Umbilical cord (tissue), 2 donors: ENCODE measurements around the gene ADH1A. TPM values are rescaled to one million over a fixed set of nuclear protein-coding genes. Genes with fewer than 3 reads are reported as not detected.
"Not testable (repeated sequence)": the region's sequence is repeated elsewhere in the genome, so short reads cannot be mapped to it uniquely, and the experiment has no call there.

Source experiments
- DNase-seq: peaks from one replicate; pipeline ENCODE4 v3.0.0-alpha.2; 2015; ENCODE audit warnings: low spot score
- total RNA-seq: library from RNA; depleted of rRNA; stranded (reverse); fragments of >200 nt; gene quantifications from one replicate; pipeline ENCODE4 v1.2.3, GENCODE V29; 2014; ENCODE audit warnings: low replicate concordance; ENCODE audit not compliant: insufficient read depth

ADH1A gene
- 0.48 TPM for total RNA-seq

DNA sequence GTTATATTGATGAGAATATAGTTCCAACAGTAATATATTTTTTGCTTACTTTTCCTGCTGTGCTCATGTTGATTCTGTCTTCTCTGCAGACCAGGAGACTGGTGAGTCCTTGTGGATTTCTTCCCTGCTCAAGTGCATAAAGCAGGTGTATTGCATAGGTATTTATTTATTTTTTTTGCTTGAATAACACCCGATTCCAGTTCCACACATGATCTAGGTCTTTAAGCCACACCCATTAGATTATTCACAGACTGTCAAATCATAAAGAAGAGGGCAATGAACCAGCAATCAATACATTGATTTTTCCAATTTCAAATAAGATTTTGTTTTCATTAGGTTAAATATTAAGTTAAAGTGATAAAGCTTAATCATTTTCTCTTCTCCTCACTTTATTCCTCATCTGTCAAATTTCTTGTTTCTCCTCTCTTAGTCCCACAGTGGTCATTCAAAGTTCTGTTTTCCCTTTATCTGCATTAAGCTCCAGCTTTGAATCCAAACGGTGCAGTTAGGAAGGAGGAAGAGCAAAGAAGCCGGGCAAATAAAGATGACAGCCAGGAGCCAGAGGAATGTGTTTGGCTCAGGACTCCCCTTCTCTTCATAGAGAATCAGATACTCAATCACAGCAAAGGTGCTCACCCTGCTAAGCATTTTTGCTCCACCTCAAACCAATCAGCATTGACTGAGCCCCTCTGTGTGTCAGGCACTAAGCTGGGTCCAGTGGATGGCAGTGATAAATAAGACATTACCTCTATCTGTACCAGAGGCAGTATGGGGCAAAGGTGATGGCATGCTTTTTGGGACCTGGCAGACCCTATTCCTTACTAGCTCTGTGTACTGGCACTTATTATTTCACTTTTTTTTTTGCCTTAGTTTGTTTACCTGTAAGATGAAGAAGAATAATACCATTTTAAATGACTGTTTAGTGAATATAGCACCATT, at the start of gene ADH1A:
Gene ADH1A, minus strand, starts transcription at position 138 of the 939 bp plus-strand sequence. Its CDS starts 71 bp downstream, at position 67.
- DNase-seq = no peak

DNA sequence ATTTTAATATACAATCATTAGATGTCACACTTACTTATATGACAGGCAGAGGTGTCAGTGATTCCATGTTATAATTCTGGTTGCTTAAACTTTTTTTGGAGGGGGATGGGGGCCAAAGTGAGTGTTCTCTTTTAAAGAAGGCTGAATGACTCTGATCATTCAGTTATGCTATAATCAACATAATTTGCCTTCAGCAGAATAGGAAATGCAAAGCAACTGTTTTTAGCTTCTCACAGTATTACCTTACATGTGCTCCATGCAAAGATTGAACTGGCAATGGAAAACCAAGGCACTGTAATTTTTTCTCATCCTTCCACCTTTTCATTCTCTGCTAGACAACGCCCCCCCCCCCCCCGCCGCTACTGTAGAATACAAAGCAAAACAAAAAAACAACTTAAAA, 48.4 kb upstream of the ADH1A start:
- no peak for DNase-seq

DNA sequence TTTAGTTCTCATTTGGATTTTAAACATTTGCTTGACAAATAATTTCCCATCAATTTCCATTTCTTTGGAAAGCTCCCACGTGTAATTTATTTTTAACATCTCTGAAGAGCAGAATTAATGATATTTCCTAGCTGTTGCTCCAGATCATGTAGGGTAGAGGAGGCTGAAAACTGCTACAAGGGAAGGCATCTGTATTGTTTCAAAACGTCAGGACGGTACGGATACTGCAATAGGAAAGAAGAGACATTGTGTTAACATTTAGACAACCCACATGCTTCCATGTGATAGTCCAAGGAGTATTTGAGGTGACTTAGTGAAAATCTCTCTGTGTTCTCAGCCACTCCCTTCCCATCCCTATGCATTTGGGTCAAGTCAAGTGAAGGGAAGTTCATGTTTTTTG, 45.8 kb upstream of the ADH1A start:
- DNase-seq = no peak

DNA sequence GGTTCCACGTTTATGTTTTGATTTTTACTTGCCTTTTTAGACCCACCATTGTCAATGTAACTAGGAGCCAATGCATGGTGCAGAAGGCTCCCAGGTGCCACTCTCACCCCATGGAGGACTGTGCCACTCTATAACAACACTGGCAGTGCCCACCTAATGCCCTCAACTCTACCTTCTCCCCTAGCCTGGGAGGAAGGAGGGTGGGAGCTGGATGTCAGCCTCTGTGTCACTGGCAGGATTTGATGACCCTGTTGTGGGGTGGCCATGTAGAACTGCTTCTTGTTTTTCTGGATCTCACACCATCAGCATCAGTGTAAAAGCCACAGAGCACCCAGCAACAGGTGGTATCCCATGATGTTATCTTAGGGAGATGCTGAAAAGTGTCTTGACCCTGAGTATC, 44.1 kb upstream of the ADH1A start:
- no peak for DNase-seq

DNA sequence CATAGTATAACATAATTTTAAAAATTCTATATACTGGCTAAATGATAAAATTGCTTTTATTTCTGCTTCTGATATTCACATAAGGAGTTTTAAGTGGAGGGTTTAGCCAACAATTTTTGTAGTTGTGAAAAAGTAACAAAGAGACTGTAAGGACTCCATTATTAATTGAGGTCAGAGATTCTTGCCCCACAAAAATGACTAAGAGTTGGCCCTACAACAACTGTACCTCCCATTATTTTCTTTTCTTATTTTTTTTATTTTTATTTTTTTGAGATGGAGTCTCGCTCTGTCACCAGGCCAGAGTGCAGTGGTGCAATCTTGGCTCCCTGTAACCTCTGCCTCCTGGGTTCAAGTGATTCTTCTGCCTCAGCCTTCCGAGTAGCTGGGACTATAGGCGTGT, 39.9 kb upstream of the ADH1A start:
- DNase-seq = no peak

DNA sequence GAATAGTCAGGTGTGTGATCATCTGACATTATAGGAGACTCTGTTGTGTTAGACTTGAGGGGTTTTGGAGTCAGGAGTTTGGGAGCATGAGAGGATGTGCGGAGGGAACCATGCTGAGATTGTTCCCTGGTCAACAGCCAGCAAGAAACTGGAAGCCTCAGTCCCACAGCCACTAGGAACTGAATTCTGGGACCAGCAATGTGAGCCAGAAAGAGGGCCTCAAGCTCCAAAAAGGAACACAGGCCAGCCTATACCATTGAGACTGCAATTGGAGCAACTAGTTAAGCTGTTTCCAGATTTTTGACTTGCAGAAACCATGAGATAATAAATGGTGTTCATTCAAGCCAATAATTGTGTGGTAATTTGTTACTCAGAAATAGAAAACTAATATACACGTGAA, 39.1 kb upstream of the ADH1A start:
- no peak for DNase-seq

DNA sequence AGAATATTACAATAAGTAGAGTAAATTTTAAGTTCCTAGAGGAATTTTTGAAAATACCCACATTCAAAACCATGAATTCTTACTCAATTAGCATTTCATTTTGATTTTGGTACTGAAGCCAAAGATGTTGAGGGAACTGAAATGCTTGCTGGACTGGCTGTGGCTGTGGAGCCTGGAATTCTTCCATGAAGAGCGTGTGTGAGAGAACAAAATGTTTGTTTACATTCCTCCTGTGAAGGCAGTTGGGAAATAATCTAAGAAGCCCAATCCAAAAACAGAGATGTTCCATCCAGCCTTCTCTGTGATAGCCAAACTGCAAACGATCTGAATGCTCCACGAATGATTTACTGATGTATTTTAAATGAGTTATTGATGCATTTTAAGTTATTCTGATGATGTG, 34.2 kb upstream of the ADH1A start:
- DNase-seq = peak; percentile 9

DNA sequence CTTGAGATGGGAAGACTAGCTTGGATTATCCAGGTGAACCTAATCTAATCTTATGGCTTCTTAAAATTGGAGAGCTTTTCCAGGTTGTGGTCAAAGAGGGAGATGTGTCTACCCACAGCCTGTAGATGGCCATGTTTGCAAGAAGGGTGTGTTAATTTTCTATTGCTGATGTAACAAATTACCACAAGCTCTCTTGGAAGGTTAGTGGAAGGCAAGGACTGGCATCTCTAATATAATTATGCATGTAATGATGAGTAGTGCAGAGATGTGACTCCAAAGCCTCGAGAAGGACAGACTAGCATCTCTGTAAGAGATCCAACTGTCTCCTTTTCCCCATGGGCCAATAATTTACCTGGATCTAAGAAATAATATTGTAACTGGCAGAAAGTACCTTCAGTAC, 33.6 kb upstream of the ADH1A start:
- DNase-seq = no peak

DNA sequence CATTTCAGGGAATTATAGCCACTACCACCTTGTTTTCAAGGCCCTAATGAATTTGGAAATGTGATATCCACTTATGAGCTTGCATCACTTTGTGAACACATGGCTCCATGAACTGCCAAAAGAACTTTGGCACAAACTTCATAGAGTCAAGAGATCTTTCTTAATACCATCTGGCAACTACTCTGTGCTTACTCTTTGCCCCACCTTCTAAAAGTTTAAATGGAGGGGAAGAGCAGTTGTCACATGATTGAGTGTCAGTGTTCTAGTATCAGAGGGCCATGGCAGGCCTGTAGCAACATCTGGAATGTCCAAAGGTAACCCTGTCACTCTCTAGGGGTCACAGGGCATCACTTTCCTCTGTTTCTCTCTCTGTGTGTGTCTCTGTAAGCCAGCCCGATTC, 33.0 kb upstream of the ADH1A start:
- DNase-seq = no peak

DNA sequence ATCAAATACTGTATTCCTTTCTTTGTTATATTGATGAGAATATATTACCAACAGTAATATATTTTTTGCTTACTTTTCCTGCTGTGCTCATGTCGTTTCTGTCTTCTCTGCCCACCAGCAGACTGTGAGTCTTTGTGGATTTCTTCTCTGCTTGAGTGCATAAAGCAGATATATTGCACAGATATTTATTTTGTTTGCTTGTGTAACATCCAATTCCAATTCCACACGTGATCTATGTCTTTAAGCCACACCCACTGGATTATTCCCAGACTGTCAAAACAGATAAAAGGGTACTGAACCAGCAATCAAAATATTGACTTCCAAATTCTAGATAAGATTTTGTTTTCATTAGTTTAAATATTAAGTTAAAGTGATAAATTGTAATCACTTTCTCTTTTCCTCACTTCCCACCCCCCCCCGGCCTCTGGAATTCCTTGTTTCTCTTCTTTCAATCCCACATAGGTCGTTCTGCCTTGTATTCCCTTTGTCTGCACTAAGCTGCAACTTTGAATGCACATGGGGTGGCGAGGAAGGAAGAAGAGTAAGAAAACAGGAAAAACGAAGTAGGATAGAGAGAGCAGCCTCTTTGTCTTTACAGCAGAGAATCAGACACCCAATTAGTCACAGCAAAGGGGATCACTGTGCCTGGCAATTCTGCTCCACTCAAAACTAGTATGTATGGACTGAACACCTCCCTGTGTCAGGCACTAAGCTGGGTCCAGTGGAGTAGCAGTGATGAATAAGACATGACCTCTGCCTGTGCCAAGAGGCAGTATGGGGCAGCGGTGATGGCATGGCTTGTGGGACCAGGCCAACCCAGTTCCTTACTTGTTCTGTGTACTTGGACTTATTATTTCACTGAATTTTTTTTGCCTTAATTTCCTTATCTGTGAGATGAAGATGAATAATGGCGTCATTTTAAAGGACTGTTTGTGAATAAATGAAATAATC, 30.7 kb upstream of the ADH1A start, which contains the start of gene ADH1B:
Gene ADH1B, minus strand, starts transcription at position 161 of the 951 bp plus-strand sequence. Its CDS starts 70 bp downstream, at position 91.
- no peak for DNase-seq

DNA sequence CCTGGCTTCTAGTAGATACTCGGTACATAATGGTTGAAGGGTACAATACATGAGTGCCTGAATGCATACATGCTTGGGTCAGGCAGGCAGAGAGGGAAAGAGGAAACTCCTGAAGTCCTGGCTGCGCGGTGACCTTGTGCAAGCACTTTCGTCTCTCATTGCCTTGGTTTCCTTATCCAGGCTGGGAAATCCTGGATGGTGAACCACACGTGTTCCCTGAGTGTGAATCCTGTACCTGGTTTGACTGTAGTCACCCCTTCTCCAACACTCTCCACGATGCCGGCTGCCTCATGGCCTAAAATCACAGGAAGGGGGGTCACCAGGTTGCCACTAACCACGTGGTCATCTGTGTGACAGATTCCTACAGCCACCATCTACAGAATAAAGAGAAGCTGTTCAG, 27.0 kb upstream of the ADH1A start:
- DNase-seq = not testable (repeated sequence)

DNA sequence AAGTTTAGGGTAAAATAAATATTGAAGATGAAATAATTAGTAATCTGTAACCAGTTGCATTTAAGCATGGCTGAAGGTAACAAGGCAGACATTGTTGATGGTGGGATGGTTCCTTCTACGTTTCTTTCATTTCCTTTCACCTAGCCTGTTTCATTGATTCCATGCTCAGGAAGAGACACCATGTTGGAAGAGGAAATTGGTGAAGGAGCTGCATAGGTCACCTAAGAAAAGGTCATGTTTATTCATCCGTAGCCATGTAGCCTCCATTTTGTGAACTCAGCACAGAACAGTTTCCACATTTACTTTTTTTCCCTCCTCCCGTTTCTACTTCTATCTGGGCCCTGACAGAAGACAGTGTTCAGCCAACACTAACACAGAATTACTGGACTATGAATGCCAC, 26.6 kb upstream of the ADH1A start:
- no peak for DNase-seq

DNA sequence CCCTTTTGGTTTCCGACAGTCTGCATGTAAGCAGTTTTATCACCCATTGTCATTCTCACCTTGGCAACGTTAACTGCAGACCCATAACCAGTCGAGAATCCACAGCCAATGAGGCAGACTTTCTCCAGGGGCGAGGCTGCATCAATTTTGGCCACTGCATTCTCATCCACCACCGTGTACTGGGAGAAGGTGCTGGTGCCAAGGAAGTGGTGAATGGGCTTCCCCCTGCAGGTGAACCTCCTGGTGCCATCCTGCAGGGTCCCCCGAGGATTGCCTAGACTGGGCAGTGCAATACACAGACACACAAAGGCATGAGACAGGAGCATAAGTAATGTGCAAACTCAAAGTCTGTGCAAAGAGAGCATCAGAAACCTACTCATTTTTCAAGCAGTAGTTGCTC, 25.1 kb upstream of the ADH1A start:
- no peak for DNase-seq

DNA sequence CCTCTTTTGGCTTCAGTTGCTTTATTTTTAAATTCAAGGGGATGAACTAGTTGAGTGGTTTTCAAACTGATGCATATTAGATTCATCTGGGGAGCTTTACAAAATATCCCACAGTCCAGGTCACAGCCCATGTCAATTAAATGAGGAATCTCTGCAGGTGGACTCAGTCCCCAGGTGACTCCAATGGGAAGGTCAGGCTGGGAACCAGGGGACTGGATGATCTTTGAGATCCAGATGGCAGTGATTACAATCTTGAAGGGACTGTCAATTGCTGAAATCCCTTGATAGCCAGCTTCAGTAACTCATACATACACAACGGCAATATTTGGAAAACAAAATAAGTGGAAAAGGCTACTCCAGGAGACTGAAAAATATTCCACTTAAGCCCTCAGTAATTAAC, 23.4 kb upstream of the ADH1A start:
- DNase-seq = no peak

DNA sequence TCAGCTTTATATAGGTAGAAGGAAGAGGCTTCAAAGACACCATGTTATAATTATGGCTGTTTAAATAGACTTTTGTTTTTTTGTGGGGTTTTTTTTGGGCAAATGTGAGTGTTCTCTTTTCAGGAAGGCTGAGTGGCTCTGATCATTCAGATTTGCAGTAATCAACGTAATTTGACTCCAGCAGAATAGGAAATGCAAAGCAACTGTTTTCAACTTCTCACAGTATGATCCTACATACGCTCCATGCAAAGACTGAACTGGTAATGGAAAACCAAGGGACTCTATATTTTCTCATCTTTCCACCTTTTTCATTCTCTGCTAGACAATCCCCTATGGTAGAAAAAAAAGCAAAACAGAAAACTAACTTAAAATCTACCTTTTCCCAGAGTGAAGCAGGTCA, 19.6 kb upstream of the ADH1A start:
- DNase-seq = no peak

DNA sequence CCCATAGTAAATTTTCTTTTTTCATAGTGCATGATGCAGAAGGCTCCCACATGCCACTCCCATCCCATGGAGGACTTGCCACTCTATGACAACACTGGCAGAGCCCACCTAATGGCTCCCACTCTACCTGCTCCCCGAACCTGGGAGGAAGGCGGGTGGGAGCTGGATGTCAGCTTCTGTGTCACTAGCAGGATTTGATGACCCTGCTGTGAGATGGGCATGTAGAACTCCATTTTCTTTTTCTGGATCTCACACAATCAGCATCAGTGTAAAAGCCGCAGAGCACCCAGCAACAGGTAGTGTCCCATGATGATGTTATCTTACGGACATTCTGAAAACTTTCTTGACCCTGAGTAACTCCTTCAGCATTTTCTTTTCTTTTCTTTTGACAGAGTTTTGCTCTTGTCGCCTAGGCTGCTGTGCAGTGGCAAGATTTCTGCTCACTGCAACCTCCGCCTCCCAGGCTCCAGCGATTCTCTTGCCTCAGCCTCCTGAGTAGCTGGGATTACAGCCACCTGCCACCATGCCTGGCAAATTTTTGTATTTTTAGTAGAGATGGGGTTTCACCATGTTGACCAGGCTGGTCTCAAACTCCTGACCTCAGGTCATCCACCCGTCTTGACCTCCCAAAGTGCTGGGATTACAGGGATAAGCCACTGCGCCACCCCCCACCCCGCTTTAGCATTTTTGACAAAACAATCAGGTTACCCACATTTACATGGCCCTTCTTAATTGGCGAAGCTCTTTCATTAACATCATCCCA, 15.0 kb upstream of the ADH1A start:
- no peak for DNase-seq

DNA sequence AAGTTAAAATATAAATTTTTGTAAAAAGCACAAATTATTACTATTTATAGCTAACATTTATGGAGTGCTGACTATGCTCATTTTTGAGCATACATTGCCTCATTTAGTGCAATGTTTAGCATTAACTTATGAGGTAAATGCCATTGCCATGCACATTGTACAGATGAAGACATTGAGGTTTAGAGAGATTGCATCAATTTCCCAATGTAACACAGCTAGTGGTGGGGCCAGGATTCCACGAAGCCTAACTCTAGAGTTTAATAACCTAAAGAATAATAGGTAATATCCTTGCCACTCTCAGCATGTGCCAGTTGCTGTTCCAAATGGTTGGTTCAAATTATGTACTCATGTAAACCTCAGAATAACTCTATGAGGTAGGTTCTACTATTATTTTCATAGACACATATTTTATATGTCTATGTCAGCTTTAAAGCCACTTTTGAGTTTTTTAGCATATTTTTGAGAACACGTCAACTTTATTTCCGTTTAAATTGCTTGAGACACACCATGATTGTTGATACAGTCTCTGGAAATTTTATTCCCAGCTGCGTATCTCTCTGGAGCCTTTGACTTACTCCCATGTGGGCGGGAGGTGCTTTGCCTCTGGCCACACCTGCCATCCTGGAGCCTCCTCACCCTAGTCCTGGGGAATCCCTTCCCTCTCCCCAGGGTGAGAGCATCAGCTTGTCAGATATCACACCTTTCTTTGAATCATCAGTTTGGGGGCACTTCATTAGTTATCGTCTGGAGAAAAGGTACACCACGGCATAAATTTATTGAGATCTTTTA, 10.8 kb upstream of the ADH1A start:
- DNase-seq = no peak

DNA sequence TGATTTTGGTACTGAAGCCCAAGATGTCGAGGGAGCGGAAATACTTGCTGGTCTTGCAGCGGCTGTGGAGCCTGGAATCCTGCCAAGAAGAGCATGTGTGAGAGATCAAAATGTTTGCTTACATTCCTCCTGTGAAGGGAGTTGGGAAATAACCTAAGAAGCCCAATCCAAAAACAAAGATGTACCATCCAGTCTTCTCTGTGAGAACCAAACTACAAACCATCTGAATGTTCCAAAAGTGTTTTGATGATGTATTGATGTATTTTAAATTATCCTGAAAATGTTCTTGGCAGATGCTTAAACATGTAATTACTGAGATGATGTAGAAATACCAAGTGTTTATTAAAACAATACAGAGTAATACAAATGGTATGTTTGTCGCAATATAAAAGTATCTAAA, 10.1 kb upstream of the ADH1A start:
- peak; percentile 80 for DNase-seq

DNA sequence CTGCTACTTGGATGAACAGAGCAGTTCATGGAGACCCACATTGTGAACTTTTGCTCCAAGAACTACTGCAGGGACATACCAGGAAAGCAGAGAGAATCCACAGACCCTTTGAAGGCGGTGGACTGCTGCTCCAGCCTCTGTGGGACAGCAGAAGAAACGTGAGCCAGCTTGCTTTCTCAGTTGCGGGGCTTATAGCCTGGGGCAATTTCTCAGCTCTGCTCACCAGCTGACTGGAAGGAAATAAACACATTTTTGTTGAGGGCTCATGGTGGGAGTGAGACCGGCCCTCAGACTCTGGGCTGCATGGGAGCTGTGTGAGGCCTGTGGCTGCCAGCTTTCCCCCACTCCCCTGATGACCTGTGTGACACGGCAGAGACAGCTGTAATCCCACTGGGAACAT, 2.6 kb upstream of the ADH1A start:
- DNase-seq = no peak

DNA sequence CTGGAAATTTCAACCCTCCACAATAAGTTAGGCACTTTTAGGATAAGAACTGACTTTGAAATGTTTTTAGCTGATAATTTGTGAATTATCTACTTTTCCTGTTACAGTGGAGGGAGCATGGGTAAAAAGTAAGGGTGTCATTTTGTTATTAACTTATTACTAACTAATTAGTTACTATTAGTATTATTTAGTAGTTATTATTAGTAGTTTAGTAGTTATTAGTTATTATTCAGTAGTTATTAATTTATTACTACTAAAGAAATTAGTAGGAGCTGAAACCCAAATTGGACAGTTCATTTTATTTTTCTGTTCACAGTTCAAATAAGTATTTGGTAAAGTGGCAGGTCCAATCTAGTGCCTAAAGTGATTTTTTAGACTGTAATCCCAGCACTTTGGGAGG, 5.4 kb downstream of the ADH1A start:
- no peak for DNase-seq

DNA sequence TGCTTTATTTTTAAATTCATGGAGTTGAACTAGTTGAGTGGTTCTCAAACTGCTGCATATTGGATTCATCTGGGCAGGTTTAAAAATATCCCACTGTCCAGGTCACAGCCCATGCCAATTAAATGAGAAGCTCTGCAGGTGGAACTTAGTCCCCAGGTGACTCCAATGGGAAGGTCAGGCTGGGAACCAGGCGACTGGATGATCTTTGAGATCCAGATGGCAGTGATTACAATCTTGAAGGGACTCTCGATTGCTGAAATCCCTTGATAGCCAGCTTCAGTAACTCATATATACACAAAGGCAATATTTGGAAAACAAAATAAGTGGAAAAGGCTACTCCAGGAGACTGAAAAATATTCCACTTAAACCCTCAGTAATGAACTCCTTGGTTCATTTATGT, 8.1 kb downstream of the ADH1A start:
- DNase-seq = no peak
